Measurements from ENCODE around the gene DEPDC7.
"Not testable (repeated sequence)": the region's sequence is repeated elsewhere in the genome, so short reads cannot be mapped to it uniquely, and the experiment has no call there.

DNA sequence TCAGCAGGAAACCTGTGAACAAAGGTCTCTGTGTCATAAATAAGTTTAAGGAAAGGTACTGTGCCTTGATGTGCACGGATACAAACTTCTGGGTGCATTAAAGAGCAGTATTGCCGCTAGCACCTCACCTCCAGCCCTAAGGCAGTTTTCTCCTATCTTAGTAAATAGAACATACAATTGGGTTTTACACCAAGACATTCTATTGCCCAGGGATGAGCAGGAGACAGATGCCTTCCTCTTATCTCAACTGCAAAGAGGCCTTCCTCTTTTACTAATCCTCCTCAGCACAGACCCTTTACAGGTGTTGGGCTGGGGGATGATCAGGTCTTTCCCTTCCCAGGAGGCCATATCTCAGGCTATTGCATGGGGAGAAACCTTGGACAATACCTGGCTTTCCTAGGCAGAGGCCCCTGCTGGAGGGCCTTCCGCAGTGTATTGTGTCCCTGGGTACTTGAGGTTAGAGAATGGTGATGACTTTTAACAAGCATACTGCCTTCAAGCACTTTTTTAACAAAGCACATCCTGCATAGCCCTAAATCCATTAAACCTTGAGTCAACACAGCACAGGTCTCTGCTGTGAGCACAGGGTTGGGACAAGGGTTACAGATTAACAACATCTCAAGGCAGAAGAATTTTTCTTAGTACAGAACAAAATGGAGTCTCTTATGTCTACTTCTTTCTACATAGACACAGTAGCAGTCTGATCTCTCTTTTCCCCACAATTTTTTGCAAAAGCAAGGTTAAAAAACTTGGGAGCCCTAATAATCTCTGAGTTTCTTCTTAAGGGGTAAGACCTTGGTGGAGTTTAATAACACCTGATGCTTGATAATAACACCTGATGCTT lies 34.1 kb downstream of the DEPDC7 start:
- not testable (repeated sequence) for TF ChIP-seq EZH2 (IDR thresholded peaks at IDR 0.05; ENCODE audit: borderline replicate concordance, insufficient read depth, low read length, poor library complexity, severe bottlenecking); RAD21 (conservative IDR thresholded peaks at IDR 0.05); POLR2AphosphoS5 (IDR thresholded peaks at IDR 0.05)
- TF ChIP-seq, protein P1, sequence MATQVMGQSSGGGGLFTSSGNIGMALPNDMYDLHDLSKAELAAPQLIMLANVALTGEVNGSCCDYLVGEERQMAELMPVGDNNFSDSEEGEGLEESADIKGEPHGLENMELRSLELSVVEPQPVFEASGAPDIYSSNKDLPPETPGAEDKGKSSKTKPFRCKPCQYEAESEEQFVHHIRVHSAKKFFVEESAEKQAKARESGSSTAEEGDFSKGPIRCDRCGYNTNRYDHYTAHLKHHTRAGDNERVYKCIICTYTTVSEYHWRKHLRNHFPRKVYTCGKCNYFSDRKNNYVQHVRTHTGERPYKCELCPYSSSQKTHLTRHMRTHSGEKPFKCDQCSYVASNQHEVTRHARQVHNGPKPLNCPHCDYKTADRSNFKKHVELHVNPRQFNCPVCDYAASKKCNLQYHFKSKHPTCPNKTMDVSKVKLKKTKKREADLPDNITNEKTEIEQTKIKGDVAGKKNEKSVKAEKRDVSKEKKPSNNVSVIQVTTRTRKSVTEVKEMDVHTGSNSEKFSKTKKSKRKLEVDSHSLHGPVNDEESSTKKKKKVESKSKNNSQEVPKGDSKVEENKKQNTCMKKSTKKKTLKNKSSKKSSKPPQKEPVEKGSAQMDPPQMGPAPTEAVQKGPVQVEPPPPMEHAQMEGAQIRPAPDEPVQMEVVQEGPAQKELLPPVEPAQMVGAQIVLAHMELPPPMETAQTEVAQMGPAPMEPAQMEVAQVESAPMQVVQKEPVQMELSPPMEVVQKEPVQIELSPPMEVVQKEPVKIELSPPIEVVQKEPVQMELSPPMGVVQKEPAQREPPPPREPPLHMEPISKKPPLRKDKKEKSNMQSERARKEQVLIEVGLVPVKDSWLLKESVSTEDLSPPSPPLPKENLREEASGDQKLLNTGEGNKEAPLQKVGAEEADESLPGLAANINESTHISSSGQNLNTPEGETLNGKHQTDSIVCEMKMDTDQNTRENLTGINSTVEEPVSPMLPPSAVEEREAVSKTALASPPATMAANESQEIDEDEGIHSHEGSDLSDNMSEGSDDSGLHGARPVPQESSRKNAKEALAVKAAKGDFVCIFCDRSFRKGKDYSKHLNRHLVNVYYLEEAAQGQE (IDR thresholded peaks at IDR 0.05; ENCODE audit: borderline replicate concordance): not testable (repeated sequence)
- TF ChIP-seq, protein P2, sequence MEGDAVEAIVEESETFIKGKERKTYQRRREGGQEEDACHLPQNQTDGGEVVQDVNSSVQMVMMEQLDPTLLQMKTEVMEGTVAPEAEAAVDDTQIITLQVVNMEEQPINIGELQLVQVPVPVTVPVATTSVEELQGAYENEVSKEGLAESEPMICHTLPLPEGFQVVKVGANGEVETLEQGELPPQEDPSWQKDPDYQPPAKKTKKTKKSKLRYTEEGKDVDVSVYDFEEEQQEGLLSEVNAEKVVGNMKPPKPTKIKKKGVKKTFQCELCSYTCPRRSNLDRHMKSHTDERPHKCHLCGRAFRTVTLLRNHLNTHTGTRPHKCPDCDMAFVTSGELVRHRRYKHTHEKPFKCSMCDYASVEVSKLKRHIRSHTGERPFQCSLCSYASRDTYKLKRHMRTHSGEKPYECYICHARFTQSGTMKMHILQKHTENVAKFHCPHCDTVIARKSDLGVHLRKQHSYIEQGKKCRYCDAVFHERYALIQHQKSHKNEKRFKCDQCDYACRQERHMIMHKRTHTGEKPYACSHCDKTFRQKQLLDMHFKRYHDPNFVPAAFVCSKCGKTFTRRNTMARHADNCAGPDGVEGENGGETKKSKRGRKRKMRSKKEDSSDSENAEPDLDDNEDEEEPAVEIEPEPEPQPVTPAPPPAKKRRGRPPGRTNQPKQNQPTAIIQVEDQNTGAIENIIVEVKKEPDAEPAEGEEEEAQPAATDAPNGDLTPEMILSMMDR (IDR thresholded peaks at IDR 0.05; ENCODE audit: poor library complexity, severe bottlenecking): not testable (repeated sequence)
